NCI-H446 (cell line): Measurements from ENCODE around the gene IGSF22.
A peak's percentile ranks its signal among the peaks of the same experiment; 100 is the strongest.

ENCODE experiments used
- DNase-seq, 2 experiments: peaks; one replicate each; lab custom pipeline; 2025; lab: John Stamatoyannopoulos, UW

Gene IGSF22

GRCh38 chr11:18743900-18744514 lies 18.0 kb upstream of the IGSF22 start:
- no peak for DNase-seq

- DNase-seq: no peak
Observed at GRCh38 chr11:18743365-18743764, 17.4 kb upstream of the IGSF22 start.

- no peak for DNase-seq
Observed at GRCh38 chr11:18741783-18742182, 15.8 kb upstream of the IGSF22 start.

- no peak for DNase-seq
Observed at GRCh38 chr11:18739685-18740084, 13.7 kb upstream of the IGSF22 start.

- DNase-seq: no peak
Observed at GRCh38 chr11:18737642-18738041, 11.7 kb upstream of the IGSF22 start.

- no peak for DNase-seq
Observed at GRCh38 chr11:18736590-18737148, 10.7 kb upstream of the IGSF22 start.

- DNase-seq: no peak
Observed at GRCh38 chr11:18733202-18733601, 7.2 kb upstream of the IGSF22 start.

- peak; percentile 21 to 45 for DNase-seq
Observed at GRCh38 chr11:18731949-18732821, 6.2 kb upstream of the IGSF22 start.

- DNase-seq: no peak
Observed at GRCh38 chr11:18731441-18731840, 5.5 kb upstream of the IGSF22 start.

GRCh38 chr11:18730020-18730419 lies 4.0 kb upstream of the IGSF22 start:
- no peak for DNase-seq

- no peak for DNase-seq
Observed at GRCh38 chr11:18729426-18729825, 3.4 kb upstream of the IGSF22 start.

GRCh38 chr11:18728658-18729057 lies 2.7 kb upstream of the IGSF22 start:
- no peak for DNase-seq

GRCh38 chr11:18727479-18728236 lies 1.7 kb upstream of the IGSF22 start:
- peak in 1 of 2 experiments; percentile 54 for DNase-seq

GRCh38 chr11:18723991-18724390 lies 2.0 kb downstream of the IGSF22 start:
- DNase-seq: no peak

GRCh38 chr11:18722293-18722637 lies 3.7 kb downstream of the IGSF22 start:
- no peak for DNase-seq

- DNase-seq: peak; percentile 4 to 36
Observed at GRCh38 chr11:18721561-18722292, 4.3 kb downstream of the IGSF22 start.

GRCh38 chr11:18720808-18721560 lies 5.0 kb downstream of the IGSF22 start:
- peak; percentile 60 to 77 for DNase-seq

- DNase-seq: no peak
Observed at GRCh38 chr11:18720091-18720807, 5.7 kb downstream of the IGSF22 start.

GRCh38 chr11:18715476-18715875 lies 10.5 kb downstream of the IGSF22 start:
- no peak for DNase-seq

- no peak for DNase-seq
Observed at GRCh38 chr11:18714443-18714780, 11.6 kb downstream of the IGSF22 start.
